Esophagus muscularis mucosa (tissue), 4 donors: Measurements from ENCODE around the gene YBX1.

ENCODE experiments used
- EP300 ChIP-seq: sonication (generic); formaldehyde crosslinking; IDR thresholded peaks from one replicate; pipeline ENCODE4 v1.6.1; 2017; ENCODE audit warnings: antibody characterized with exemption
- POLR2A ChIP-seq: fragments of 450-650 bp; IDR thresholded peaks from one replicate; pipeline ENCODE4 v1.6.1; 2017; ENCODE audit warnings: antibody characterized with exemption, moderate library complexity, mild to moderate bottlenecking, low read depth
- POLR2AphosphoS5 ChIP-seq, 2 donors: sonication (generic); formaldehyde crosslinking; IDR thresholded peaks; one replicate each; pipeline ENCODE4 v1.6.1; 2017; ENCODE audit warnings: antibody characterized with exemption in 2 of 2
- TF ChIP-seq, protein P1 (sequence below), 3 experiments: fragments of 200-600 bp in 2 of 3; fragments of 450-650 bp in 1 of 3; sonication (generic) in 2 of 3; IDR thresholded peaks; one replicate each; pipeline ENCODE4 v1.5.1; 2017 to 2019; ENCODE audit warnings: antibody characterized with exemption in 3 of 3, mild to moderate bottlenecking in 2 of 3, moderate library complexity in 1 of 3

DNA sequence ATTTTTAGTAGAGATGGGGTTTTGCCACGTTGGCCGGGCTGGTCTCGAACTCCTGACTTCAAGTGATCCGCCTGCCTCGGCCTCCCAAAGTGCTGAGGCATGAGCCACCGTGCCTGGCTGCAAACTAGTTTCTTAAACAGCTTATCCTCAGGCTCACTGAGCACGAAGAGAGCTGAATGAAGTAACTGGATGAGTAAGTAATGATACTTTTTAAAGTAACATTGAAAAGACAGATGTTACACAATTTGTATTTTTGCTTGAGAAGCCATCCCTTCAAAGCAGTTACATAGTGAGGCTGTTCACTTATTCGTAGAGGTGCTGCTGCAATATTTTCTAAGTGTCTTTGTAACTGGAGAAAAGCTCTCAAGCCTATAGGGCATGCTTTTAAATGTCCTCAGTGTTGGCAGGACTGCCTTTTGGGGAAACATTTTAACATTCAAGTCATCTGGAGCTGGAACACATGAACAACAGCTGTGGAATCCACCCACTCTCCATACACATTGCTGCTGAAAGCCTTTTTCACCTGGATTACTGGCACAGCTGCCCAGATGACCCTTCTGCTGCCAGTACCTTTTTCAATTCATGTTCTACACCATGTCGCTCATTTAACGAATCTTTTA lies 2.7 kb upstream of the YBX1 start:
- TF ChIP-seq, protein P1, sequence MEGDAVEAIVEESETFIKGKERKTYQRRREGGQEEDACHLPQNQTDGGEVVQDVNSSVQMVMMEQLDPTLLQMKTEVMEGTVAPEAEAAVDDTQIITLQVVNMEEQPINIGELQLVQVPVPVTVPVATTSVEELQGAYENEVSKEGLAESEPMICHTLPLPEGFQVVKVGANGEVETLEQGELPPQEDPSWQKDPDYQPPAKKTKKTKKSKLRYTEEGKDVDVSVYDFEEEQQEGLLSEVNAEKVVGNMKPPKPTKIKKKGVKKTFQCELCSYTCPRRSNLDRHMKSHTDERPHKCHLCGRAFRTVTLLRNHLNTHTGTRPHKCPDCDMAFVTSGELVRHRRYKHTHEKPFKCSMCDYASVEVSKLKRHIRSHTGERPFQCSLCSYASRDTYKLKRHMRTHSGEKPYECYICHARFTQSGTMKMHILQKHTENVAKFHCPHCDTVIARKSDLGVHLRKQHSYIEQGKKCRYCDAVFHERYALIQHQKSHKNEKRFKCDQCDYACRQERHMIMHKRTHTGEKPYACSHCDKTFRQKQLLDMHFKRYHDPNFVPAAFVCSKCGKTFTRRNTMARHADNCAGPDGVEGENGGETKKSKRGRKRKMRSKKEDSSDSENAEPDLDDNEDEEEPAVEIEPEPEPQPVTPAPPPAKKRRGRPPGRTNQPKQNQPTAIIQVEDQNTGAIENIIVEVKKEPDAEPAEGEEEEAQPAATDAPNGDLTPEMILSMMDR (IDR thresholded peaks at IDR 0.05) = no peak
- TF ChIP-seq POLR2AphosphoS5 (IDR thresholded peaks at IDR 0.05) = no peak
- no peak for TF ChIP-seq POLR2A
- no peak for TF ChIP-seq EP300
